Type B pancreatic cell (in vitro differentiated cells): ENCODE data around the gene PDE1A. TPM values are rescaled to one million over a fixed set of nuclear protein-coding genes. Genes with fewer than 3 reads are reported as not detected.

ENCODE experiments used
- DNase-seq: peaks from one replicate; pipeline ENCODE4 v3.0.0; 2021; ENCODE audit warnings: mixed read lengths; ENCODE audit not compliant: unreplicated experiment; ENCODE audit errors: extremely low spot score
- H3K27ac Mint-ChIP-seq: 2 replicates; pipeline ENCODE4 v1.8.0; 2021; ENCODE audit warnings: mild to moderate bottlenecking, mixed read lengths
- H3K27me3 Mint-ChIP-seq: 2 replicates; pipeline ENCODE4 v1.8.0; 2021; ENCODE audit warnings: mixed read lengths
- H3K36me3 Mint-ChIP-seq: 2 replicates; pipeline ENCODE4 v1.8.0; 2021; ENCODE audit warnings: mixed read lengths
- H3K4me1 Mint-ChIP-seq: one replicate; pipeline ENCODE4 v1.8.0; 2021; ENCODE audit warnings: mixed read lengths; ENCODE audit not compliant: unreplicated experiment
- H3K4me3 Mint-ChIP-seq: 2 replicates; pipeline ENCODE4 v1.8.0; 2021; ENCODE audit warnings: mild to moderate bottlenecking, mixed read lengths
- H3K9me3 Mint-ChIP-seq: 2 replicates; pipeline ENCODE4 v1.8.0; 2021; ENCODE audit warnings: mixed read lengths
- CTCF ChIP-seq: fragments of 200-600 bp; sonication (generic); conservative IDR thresholded peaks from 2 replicates; pipeline ENCODE4 v1.5.0; 2021; ENCODE audit warnings: antibody characterized with exemption, mild to moderate bottlenecking
- total RNA-seq: library from RNA; stranded (reverse); gene quantifications from 2 replicates; pipeline ENCODE4 v1.2.1, GENCODE V29; 2021; ENCODE audit warnings: low replicate concordance

PDE1A gene
- total RNA-seq, 1 donor from 2014 or later: 3.6 TPM

GRCh38 chr2:182210669-182211068, 216.2 kb downstream of the PDE1A start:
- Mint-ChIP-seq H3K4me1 (no peaks in the 10 kb centered on the region), H3K27me3 (no peaks in the 10 kb centered on the region), H3K27ac (no peak overlapping the region), H3K36me3 (no peaks in the 10 kb centered on the region), H3K9me3 (no peaks in the 10 kb centered on the region), H3K4me3 (no peak overlapping the region)
- DNase-seq: no peak
- TF ChIP-seq CTCF: no peak

GRCh38 chr2:182208421-182208820, 218.4 kb downstream of the PDE1A start:
- no peaks in the 10 kb centered on the region for H3K4me1 Mint-ChIP-seq
- no peaks in the 10 kb centered on the region for H3K27me3 Mint-ChIP-seq
- TF ChIP-seq CTCF: no peak
- no peak overlapping the region for H3K4me3 Mint-ChIP-seq
- DNase-seq: no peak
- no peak overlapping the region for H3K27ac Mint-ChIP-seq
- no peaks in the 10 kb centered on the region for H3K36me3 Mint-ChIP-seq
- H3K9me3 Mint-ChIP-seq: no peaks in the 10 kb centered on the region

GRCh38 chr2:182207049-182207746, 219.6 kb downstream of the PDE1A start:
- TF ChIP-seq CTCF: no peak
- Mint-ChIP-seq H3K4me3 (no peak overlapping the region), H3K36me3 (no peaks in the 10 kb centered on the region), H3K27ac (no peak overlapping the region), H3K27me3 (no peaks in the 10 kb centered on the region), H3K4me1 (no peaks in the 10 kb centered on the region), H3K9me3 (no peaks in the 10 kb centered on the region)
- DNase-seq: no peak

- H3K27ac Mint-ChIP-seq: no peak overlapping the region
- no peaks in the 10 kb centered on the region for H3K27me3 Mint-ChIP-seq
- DNase-seq: no peak
- no peaks in the 10 kb centered on the region for H3K36me3 Mint-ChIP-seq
- H3K9me3 Mint-ChIP-seq: no peaks in the 10 kb centered on the region
- TF ChIP-seq CTCF: no peak
- H3K4me3 Mint-ChIP-seq: no peak overlapping the region
- no peaks in the 10 kb centered on the region for H3K4me1 Mint-ChIP-seq
Observed at GRCh38 chr2:182197529-182197928, 229.3 kb downstream of the PDE1A start.

- Mint-ChIP-seq H3K27me3 (no peaks in the 10 kb centered on the region), H3K4me3 (no peak overlapping the region)
Observed at GRCh38 chr2:182193291-182193690, 233.5 kb downstream of the PDE1A start.

More at GRCh38 chr2:182193291-182193690, 233.5 kb downstream of the PDE1A start:
- no peak overlapping the region for H3K27ac Mint-ChIP-seq
- no peaks in the 10 kb centered on the region for H3K4me1 Mint-ChIP-seq
- no peaks in the 10 kb centered on the region for H3K9me3 Mint-ChIP-seq
- H3K36me3 Mint-ChIP-seq: no peaks in the 10 kb centered on the region
- no peak for TF ChIP-seq CTCF
- DNase-seq: no peak
